ENCODE data around the gene IKZF2. TPM values are rescaled to one million over a fixed set of nuclear protein-coding genes. Genes with fewer than 3 reads are reported as not detected.

IKZF2 gene
- total RNA-seq, 2 experiments from 2014 or later = 24.4 to 28.7 TPM

GRCh38 chr2:212968284-212969081 is 182.9 kb downstream of the IKZF2 start:
- POLR2A ChIA-PET = interaction anchor here (0.8 kb wide), 1 partner anchor 11 kb away, joined by 3 read pairs; no protein-coding TSS in a partner anchor
- ATAC-seq (peak; percentile 89), DNase-seq (peak; percentile 38)
- H3K27me3 Mint-ChIP-seq = no peaks in the 10 kb centered on the region
- no peaks in the 10 kb centered on the region for H3K9me3 Mint-ChIP-seq
- peak overlapping the region; percentile 19 for H3K27ac Mint-ChIP-seq
- CTCF ChIA-PET = interaction anchor here (0.6 to 1.4 kb wide), 2 partner anchors 105 to 191 kb away, joined by 3 to 4 read pairs; no protein-coding TSS in a partner anchor
- H3K36me3 Mint-ChIP-seq (ENCODE audit: low read depth) = no peaks in the 10 kb centered on the region
- intact Hi-C loops (cut with micrococcal nuclease) = no loop called here
- peaks cover 16% of the 10 kb centered on the region for H3K4me1 Mint-ChIP-seq (ENCODE audit: low read depth)
- TF ChIP-seq CTCF (IDR thresholded peaks at IDR 0.05) = no peak
- no peak overlapping the region for H3K4me3 Mint-ChIP-seq

GRCh38 chr2:212966884-212967283 is 184.5 kb downstream of the IKZF2 start:
- CTCF ChIA-PET = interaction anchor here (1.4 kb wide), 1 partner anchor 189 kb away, joined by 4 read pairs; no protein-coding TSS in a partner anchor
- ATAC-seq = no peak

GRCh38 chr2:212962691-212963090 is 188.7 kb downstream of the IKZF2 start:
- no peaks in the 10 kb centered on the region for H3K36me3 Mint-ChIP-seq (ENCODE audit: low read depth)
- DNase-seq = no peak
- peaks cover 3% of the 10 kb centered on the region for H3K9me3 Mint-ChIP-seq
- TF ChIP-seq CTCF (IDR thresholded peaks at IDR 0.05) = no peak
- H3K4me3 Mint-ChIP-seq = no peak overlapping the region
- no peak for ATAC-seq
- intact Hi-C loops (cut with micrococcal nuclease) = no loop called here
- no peaks in the 10 kb centered on the region for H3K27me3 Mint-ChIP-seq
- peaks cover 29% of the 10 kb centered on the region for H3K4me1 Mint-ChIP-seq (ENCODE audit: low read depth)
- CTCF ChIA-PET = interaction anchor here (1.3 kb wide), 1 partner anchor 191 kb away, joined by 4 read pairs; no protein-coding TSS in a partner anchor
- POLR2A ChIA-PET = no interaction called here
- no peak overlapping the region for H3K27ac Mint-ChIP-seq

More at GRCh38 chr2:212966884-212967283, 184.5 kb downstream of the IKZF2 start:
- POLR2A ChIA-PET = interaction anchor here (0.6 kb wide), 1 partner anchor 12 kb away, joined by 3 read pairs; no protein-coding TSS in a partner anchor
- H3K27me3 Mint-ChIP-seq = no peaks in the 10 kb centered on the region
- no peak overlapping the region for H3K4me3 Mint-ChIP-seq
- H3K4me1 Mint-ChIP-seq (ENCODE audit: low read depth) = peaks cover 16% of the 10 kb centered on the region
- intact Hi-C loops (cut with micrococcal nuclease) = no loop called here
- no peaks in the 10 kb centered on the region for H3K36me3 Mint-ChIP-seq (ENCODE audit: low read depth)
- no peak for DNase-seq
- no peaks in the 10 kb centered on the region for H3K9me3 Mint-ChIP-seq
- TF ChIP-seq CTCF (IDR thresholded peaks at IDR 0.05) = no peak
- no peak overlapping the region for H3K27ac Mint-ChIP-seq

- Mint-ChIP-seq H3K9me3 (peaks cover 3% of the 10 kb centered on the region), H3K27me3 (no peaks in the 10 kb centered on the region), H3K27ac (no peak overlapping the region), H3K4me3 (no peak overlapping the region), H3K4me1 (ENCODE audit: low read depth) (peaks cover 39% of the 10 kb centered on the region), H3K36me3 (ENCODE audit: low read depth) (no peaks in the 10 kb centered on the region)
- intact Hi-C loops (cut with micrococcal nuclease) = no loop called here
- TF ChIP-seq CTCF (IDR thresholded peaks at IDR 0.05) = no peak
- POLR2A ChIA-PET = interaction anchor here (1.0 kb wide), 1 partner anchor 12 kb away, joined by 3 read pairs; no protein-coding TSS in a partner anchor
- ATAC-seq = no peak
- CTCF ChIA-PET = no interaction called here
- no peak for DNase-seq
Observed at GRCh38 chr2:212961255-212961654, 190.2 kb downstream of the IKZF2 start.

GRCh38 chr2:212960336-212960735 is 191.1 kb downstream of the IKZF2 start:
- TF ChIP-seq CTCF (IDR thresholded peaks at IDR 0.05) = no peak
- intact Hi-C loops (cut with micrococcal nuclease) = no loop called here
- Mint-ChIP-seq H3K9me3 (peaks cover 3% of the 10 kb centered on the region), H3K27me3 (no peaks in the 10 kb centered on the region), H3K4me3 (no peak overlapping the region), H3K27ac (peak overlapping the region; percentile 64), H3K4me1 (ENCODE audit: low read depth) (peaks cover 41% of the 10 kb centered on the region), H3K36me3 (ENCODE audit: low read depth) (no peaks in the 10 kb centered on the region)
- ATAC-seq (no peak), DNase-seq (no peak)
- CTCF ChIA-PET = no interaction called here
- POLR2A ChIA-PET = interaction anchor here (1.0 kb wide), 1 partner anchor 12 kb away, joined by 3 read pairs; no protein-coding TSS in a partner anchor

Measured in activated CD8-positive, alpha-beta T cell treated with anti-CD3 and anti-CD28 coated beads for 36 hours (primary cell).